ENCODE data around the gene PRIM2. TPM values are rescaled to one million over a fixed set of nuclear protein-coding genes. Genes with fewer than 3 reads are reported as not detected.
"Not testable (repeated sequence)": the region's sequence is repeated elsewhere in the genome, so short reads cannot be mapped to it uniquely, and the experiment has no call there.

Gene PRIM2
- total and polyA plus RNA-seq, 10 of the 15 experiments (the other 5 are each of a cell fraction or from before 2014, with no cell fraction given), result 13.2 to 38.6 (median 25.1) TPM

DNA sequence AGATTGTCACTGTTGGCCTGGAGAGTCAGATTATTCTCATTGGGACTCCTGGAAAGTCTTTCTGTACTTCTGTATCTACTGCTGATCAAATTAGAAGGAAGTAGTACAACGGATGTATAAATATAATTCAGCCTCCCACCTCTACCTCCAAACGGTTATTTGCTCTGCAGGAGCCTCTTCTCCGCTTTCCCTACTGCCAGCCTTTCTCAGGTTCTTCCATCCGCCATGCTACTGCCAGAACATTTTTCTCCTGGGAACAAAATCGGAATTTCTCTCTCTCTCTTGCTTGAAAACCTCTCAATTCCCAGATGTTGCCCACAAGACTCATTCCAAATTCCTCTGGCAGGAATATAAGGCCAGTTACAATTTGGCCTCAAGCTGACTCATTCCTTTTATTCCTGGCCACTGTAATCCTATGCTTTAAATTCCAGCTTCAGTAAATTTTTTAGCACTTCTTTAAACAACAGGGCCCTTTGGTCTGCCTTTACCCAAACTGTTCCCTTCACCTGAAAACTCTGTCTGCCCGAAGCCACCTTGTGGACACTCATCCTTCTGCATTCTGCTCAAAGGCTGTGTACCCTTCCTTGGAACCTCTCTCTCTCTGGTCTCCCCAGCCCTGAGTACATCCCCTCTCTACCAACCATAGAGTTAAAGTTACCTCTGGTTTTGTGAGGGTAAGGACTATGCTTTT, 354.7 kb downstream of the PRIM2 start:
- H3K4me2 ChIP-seq (ENCODE audit: control insufficient read depth, insufficient read depth); SMC1A ChIA-PET (ENCODE audit: uncharacterized antibody, unreplicated experiment); H2AFZ ChIP-seq (ENCODE audit: control insufficient read depth, low read depth, low read length); H3K36me3 ChIP-seq (ENCODE audit: control insufficient read depth in 2 of 2, insufficient read depth in 2 of 2, low read length in 1 of 2); H4K20me1 ChIP-seq (ENCODE audit: control insufficient read depth, insufficient read depth); H3K4me1 ChIP-seq (ENCODE audit: control insufficient read depth, insufficient read depth, low read length); intact Hi-C loops (cut with micrococcal nuclease; ENCODE audit: unreplicated experiment); H3K79me2 ChIP-seq (ENCODE audit: control insufficient read depth, insufficient read depth, low read length); H3K27ac ChIP-seq (ENCODE audit: control insufficient read depth, insufficient read depth); RAD21 ChIA-PET (ENCODE audit: unreplicated experiment); H3K9me3 ChIP-seq (replicated peaks; ENCODE audit: control insufficient read depth, insufficient read depth, low read length); in situ Hi-C loops (cut with MboI); BruUV-seq (replicated peaks); CTCF ChIA-PET; DNase-seq (ENCODE audit: low read depth, low spot score); FAIRE-seq; H3K9ac ChIP-seq (ENCODE audit: control insufficient read depth, insufficient read depth, low read length); POLR2A ChIA-PET; H3K4me3 ChIP-seq; H3K27me3 ChIP-seq (replicated peaks in 1 of 2; ENCODE audit: control insufficient read depth in 2 of 2, insufficient read depth in 2 of 2, low read length in 1 of 2): not testable (repeated sequence)
- 22% methylated on average over 6 of the region's 6 CpGs for WGBS (ENCODE audit: insufficient coverage, insufficient replicate concordance, low lambda C conversion rate, missing lambda C conversion rate)
- TF ChIP-seq SMC3 (IDR thresholded peaks at IDR 0.05; ENCODE audit: borderline replicate concordance, low read length), result 0 out of 2 replicates have a peak, but pooled peaks have one; percentile 10
- TF ChIP-seq, protein P1, sequence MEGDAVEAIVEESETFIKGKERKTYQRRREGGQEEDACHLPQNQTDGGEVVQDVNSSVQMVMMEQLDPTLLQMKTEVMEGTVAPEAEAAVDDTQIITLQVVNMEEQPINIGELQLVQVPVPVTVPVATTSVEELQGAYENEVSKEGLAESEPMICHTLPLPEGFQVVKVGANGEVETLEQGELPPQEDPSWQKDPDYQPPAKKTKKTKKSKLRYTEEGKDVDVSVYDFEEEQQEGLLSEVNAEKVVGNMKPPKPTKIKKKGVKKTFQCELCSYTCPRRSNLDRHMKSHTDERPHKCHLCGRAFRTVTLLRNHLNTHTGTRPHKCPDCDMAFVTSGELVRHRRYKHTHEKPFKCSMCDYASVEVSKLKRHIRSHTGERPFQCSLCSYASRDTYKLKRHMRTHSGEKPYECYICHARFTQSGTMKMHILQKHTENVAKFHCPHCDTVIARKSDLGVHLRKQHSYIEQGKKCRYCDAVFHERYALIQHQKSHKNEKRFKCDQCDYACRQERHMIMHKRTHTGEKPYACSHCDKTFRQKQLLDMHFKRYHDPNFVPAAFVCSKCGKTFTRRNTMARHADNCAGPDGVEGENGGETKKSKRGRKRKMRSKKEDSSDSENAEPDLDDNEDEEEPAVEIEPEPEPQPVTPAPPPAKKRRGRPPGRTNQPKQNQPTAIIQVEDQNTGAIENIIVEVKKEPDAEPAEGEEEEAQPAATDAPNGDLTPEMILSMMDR (IDR thresholded peaks at IDR 0.05 in 2 of 3, conservative IDR thresholded peaks at IDR 0.05 in 1 of 3; ENCODE audit: control insufficient read depth in 2 of 3, extremely low read depth in 1 of 3, insufficient read depth in 1 of 3, low read depth in 3 of 3, low read length in 3 of 3), result peak in 2 of 3 experiments; percentile 6 to 13; a peak in 1 of 6 replicates
- ATAC-seq, result peak; percentile 76

GRCh38 chr6:57673281-57673680, 355.9 kb downstream of the PRIM2 start:
- CTCF ChIA-PET; H4K20me1 ChIP-seq (ENCODE audit: control insufficient read depth, insufficient read depth); H3K4me2 ChIP-seq (ENCODE audit: control insufficient read depth, insufficient read depth); FAIRE-seq; in situ Hi-C loops (cut with MboI); RAD21 ChIA-PET (ENCODE audit: unreplicated experiment); H3K79me2 ChIP-seq (ENCODE audit: control insufficient read depth, insufficient read depth, low read length); H2AFZ ChIP-seq (ENCODE audit: control insufficient read depth, low read depth, low read length); H3K36me3 ChIP-seq (ENCODE audit: control insufficient read depth in 2 of 2, insufficient read depth in 2 of 2, low read length in 1 of 2); H3K4me3 ChIP-seq; intact Hi-C loops (cut with micrococcal nuclease; ENCODE audit: unreplicated experiment); H3K27ac ChIP-seq (ENCODE audit: control insufficient read depth, insufficient read depth); H3K9ac ChIP-seq (ENCODE audit: control insufficient read depth, insufficient read depth, low read length); SMC1A ChIA-PET (ENCODE audit: uncharacterized antibody, unreplicated experiment); DNase-seq (ENCODE audit: low read depth, low spot score); POLR2A ChIA-PET; H3K9me3 ChIP-seq (replicated peaks; ENCODE audit: control insufficient read depth, insufficient read depth, low read length); H3K27me3 ChIP-seq (replicated peaks in 1 of 2; ENCODE audit: control insufficient read depth in 2 of 2, insufficient read depth in 2 of 2, low read length in 1 of 2); H3K4me1 ChIP-seq (ENCODE audit: control insufficient read depth, insufficient read depth, low read length); BruUV-seq (replicated peaks): not testable (repeated sequence)
- ATAC-seq, result peak; percentile 27; the same call in 2 of the 3 replicates
- TF ChIP-seq, protein P1 (IDR thresholded peaks at IDR 0.05 in 2 of 3, conservative IDR thresholded peaks at IDR 0.05 in 1 of 3; ENCODE audit: control insufficient read depth in 2 of 3, extremely low read depth in 1 of 3, insufficient read depth in 1 of 3, low read depth in 3 of 3, low read length in 3 of 3), result peak in 1 of 3 experiments; percentile 13; a peak in 1 of 6 replicates
- TF ChIP-seq RAD21 (IDR thresholded peaks at IDR 0.05; ENCODE audit: insufficient read depth, low read depth, low read length), result peak; percentile 26; the same call in 1 of the 2 replicates
- WGBS (ENCODE audit: insufficient coverage, insufficient replicate concordance, low lambda C conversion rate, missing lambda C conversion rate), result 33% methylated on average over 1 of the region's 1 CpG

- FAIRE-seq, result peak; percentile 27
- H3K27me3 ChIP-seq (replicated peaks in 1 of 2; ENCODE audit: control insufficient read depth in 2 of 2, insufficient read depth in 2 of 2, low read length in 1 of 2); DNase-seq (ENCODE audit: low read depth, low spot score); intact Hi-C loops (cut with micrococcal nuclease; ENCODE audit: unreplicated experiment); in situ Hi-C loops (cut with MboI); H4K20me1 ChIP-seq (ENCODE audit: control insufficient read depth, insufficient read depth); RAD21 ChIA-PET (ENCODE audit: unreplicated experiment); H3K9ac ChIP-seq (ENCODE audit: control insufficient read depth, insufficient read depth, low read length); ATAC-seq; SMC1A ChIA-PET (ENCODE audit: uncharacterized antibody, unreplicated experiment); H3K4me3 ChIP-seq; H2AFZ ChIP-seq (ENCODE audit: control insufficient read depth, low read depth, low read length); H3K9me3 ChIP-seq (replicated peaks; ENCODE audit: control insufficient read depth, insufficient read depth, low read length); POLR2A ChIA-PET; H3K27ac ChIP-seq (ENCODE audit: control insufficient read depth, insufficient read depth); H3K36me3 ChIP-seq (ENCODE audit: control insufficient read depth in 2 of 2, insufficient read depth in 2 of 2, low read length in 1 of 2); H3K79me2 ChIP-seq (ENCODE audit: control insufficient read depth, insufficient read depth, low read length); H3K4me2 ChIP-seq (ENCODE audit: control insufficient read depth, insufficient read depth); BruUV-seq (replicated peaks); H3K4me1 ChIP-seq (ENCODE audit: control insufficient read depth, insufficient read depth, low read length); CTCF ChIA-PET: not testable (repeated sequence)
- WGBS (ENCODE audit: insufficient coverage, insufficient replicate concordance, low lambda C conversion rate, missing lambda C conversion rate), result 36% methylated on average over 4 of the region's 4 CpGs
Observed at GRCh38 chr6:57675386-57675785, 358.0 kb downstream of the PRIM2 start.
